Measurements from ENCODE around the gene GRK2. TPM values are rescaled to one million over a fixed set of nuclear protein-coding genes. Genes with fewer than 3 reads are reported as not detected.

Gene GRK2
- total and polyA plus RNA-seq, 3 donors from 2014 or later, result 45.6 to 87.6 (median 64.3) TPM

DNA sequence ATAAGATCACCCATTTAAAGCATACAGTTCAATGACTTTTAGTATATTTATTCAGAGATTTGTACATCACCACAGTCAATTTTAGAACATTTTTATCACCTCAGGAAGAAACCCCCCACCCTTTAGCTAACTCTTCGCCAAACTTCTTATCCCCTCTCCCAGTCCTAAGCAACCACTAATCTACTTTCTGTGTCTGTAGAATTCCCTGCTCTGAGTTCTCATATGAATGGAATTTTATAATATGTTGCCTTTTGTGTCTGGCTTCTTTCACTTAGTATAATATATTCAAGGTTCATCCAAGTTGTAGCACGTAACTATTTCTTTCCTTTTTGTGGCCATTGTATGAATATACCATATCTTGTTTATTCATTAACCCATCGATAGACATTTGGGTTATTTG, 26.4 kb downstream of the GRK2 start:
- Histone ChIP-seq H3K27me3 (no peaks in the 10 kb centered on the region), H3K9me3 (no peaks in the 10 kb centered on the region), H3K4me3 (no peak overlapping the region), H3K4me1 (peaks cover 14% of the 10 kb centered on the region), H3K27ac (no peak overlapping the region), H3K36me3 (ENCODE audit: low read depth, missing control alignments) (no peaks in the 10 kb centered on the region)
- TF ChIP-seq, protein P1, sequence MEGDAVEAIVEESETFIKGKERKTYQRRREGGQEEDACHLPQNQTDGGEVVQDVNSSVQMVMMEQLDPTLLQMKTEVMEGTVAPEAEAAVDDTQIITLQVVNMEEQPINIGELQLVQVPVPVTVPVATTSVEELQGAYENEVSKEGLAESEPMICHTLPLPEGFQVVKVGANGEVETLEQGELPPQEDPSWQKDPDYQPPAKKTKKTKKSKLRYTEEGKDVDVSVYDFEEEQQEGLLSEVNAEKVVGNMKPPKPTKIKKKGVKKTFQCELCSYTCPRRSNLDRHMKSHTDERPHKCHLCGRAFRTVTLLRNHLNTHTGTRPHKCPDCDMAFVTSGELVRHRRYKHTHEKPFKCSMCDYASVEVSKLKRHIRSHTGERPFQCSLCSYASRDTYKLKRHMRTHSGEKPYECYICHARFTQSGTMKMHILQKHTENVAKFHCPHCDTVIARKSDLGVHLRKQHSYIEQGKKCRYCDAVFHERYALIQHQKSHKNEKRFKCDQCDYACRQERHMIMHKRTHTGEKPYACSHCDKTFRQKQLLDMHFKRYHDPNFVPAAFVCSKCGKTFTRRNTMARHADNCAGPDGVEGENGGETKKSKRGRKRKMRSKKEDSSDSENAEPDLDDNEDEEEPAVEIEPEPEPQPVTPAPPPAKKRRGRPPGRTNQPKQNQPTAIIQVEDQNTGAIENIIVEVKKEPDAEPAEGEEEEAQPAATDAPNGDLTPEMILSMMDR (IDR thresholded peaks at IDR 0.05), result no peak
- TF ChIP-seq POLR2A (IDR thresholded peaks at IDR 0.05), result no peak
- no peak for DNase-seq
- intact Hi-C loops (cut with DNase I; ENCODE audit: low total_unique reads), result no loop called here
- WGBS, 2 donors, result 48 to 51% methylated on average over 3 of the region's 3 CpGs

DNA sequence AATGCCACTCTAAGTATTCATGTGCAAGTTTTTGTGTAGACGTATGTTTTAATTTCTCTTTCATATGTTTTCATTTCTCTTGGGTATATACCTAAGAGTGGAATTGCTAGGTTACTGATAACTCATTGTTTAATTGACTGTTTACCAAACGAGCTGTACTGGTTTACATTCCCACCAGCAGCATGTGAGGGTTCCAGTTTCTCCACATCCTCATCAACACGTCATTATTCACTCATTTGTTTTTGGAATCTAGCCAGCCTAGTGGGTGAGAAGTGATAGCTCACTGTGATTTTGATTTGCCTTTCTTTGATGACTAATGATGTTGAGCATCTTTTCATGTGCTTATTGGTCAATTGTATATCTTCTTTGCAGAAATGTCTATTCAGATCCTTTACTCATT, 26.8 kb downstream of the GRK2 start:
- 66 to 72% methylated on average over 3 of the region's 3 CpGs for WGBS, 2 donors
- no peaks in the 10 kb centered on the region for H3K36me3 ChIP-seq (ENCODE audit: low read depth, missing control alignments)
- TF ChIP-seq, protein P1 (IDR thresholded peaks at IDR 0.05), result no peak
- TF ChIP-seq POLR2A (IDR thresholded peaks at IDR 0.05), result no peak
- DNase-seq, result no peak
- H3K27ac ChIP-seq, result no peak overlapping the region
- no peaks in the 10 kb centered on the region for H3K27me3 ChIP-seq
- H3K4me1 ChIP-seq, result peaks cover 10% of the 10 kb centered on the region
- H3K4me3 ChIP-seq, result no peak overlapping the region
- no peaks in the 10 kb centered on the region for H3K9me3 ChIP-seq
- intact Hi-C loops (cut with DNase I; ENCODE audit: low total_unique reads), result no loop called here

DNA sequence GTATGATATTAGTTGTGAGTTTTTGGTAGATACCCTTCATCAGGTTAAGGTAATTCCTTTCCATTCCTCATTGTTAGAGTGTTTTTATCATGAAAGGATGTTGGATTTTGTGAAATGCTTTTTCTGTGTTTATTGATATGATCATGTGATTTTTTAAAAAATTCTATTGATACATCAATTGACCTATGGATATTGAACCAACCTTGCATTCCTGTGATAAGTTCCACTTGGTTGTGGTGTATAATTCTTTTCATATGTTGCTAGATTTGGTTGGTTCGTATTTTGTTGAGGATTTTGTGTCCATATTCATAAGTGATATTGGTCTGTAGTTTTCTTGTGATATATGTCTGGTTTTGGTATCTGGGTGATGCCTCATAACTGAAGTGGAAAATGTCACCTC, 29.6 kb downstream of the GRK2 start:
- intact Hi-C loops (cut with DNase I; ENCODE audit: low total_unique reads), result no loop called here
- H3K36me3 ChIP-seq (ENCODE audit: low read depth, missing control alignments), result no peaks in the 10 kb centered on the region

DNA sequence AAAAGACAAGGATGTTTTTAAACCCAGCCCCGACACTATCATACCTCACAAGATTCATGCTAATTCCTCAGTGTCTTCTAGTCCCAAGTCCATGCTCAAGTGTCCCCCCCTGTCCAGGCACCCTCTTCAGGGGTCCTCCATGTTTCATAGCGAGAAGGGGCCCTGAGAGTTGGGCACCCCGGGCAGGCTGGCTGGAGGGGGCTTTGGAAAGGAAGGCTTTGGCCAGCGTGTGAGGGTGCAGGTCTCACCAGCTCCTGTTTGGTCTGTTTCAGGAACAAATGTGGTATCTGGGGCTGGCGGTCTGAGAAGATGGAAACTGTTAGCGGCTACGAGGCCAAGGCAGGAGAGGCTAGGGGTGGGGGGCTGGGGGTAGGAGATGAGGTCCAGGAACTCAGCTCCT, 32.5 kb downstream of the GRK2 start:
- 96% methylated on average over 7 of the region's 7 CpGs for WGBS, 2 donors
- TF ChIP-seq, protein P1 (IDR thresholded peaks at IDR 0.05), result no peak
- no peak for TF ChIP-seq POLR2A (IDR thresholded peaks at IDR 0.05)
- intact Hi-C loops (cut with DNase I; ENCODE audit: low total_unique reads), result no loop called here
- DNase-seq, result no peak
- H3K4me1 ChIP-seq, result peaks cover 11% of the 10 kb centered on the region
- no peaks in the 10 kb centered on the region for H3K9me3 ChIP-seq
- H3K27ac ChIP-seq, result no peak overlapping the region
- no peaks in the 10 kb centered on the region for H3K27me3 ChIP-seq
- H3K36me3 ChIP-seq (ENCODE audit: low read depth, missing control alignments), result no peaks in the 10 kb centered on the region
- no peak overlapping the region for H3K4me3 ChIP-seq

More for the DNA sequence above, 29.6 kb downstream of the GRK2 start:
- WGBS, 2 donors, result 97 to 100% methylated on average over 1 of the region's 1 CpG
- TF ChIP-seq, protein P1 (IDR thresholded peaks at IDR 0.05), result no peak
- TF ChIP-seq POLR2A (IDR thresholded peaks at IDR 0.05), result no peak
- Histone ChIP-seq H3K27me3 (no peaks in the 10 kb centered on the region), H3K9me3 (no peaks in the 10 kb centered on the region), H3K4me3 (no peak overlapping the region), H3K4me1 (no peaks in the 10 kb centered on the region), H3K27ac (no peak overlapping the region)
- DNase-seq, result no peak

DNA sequence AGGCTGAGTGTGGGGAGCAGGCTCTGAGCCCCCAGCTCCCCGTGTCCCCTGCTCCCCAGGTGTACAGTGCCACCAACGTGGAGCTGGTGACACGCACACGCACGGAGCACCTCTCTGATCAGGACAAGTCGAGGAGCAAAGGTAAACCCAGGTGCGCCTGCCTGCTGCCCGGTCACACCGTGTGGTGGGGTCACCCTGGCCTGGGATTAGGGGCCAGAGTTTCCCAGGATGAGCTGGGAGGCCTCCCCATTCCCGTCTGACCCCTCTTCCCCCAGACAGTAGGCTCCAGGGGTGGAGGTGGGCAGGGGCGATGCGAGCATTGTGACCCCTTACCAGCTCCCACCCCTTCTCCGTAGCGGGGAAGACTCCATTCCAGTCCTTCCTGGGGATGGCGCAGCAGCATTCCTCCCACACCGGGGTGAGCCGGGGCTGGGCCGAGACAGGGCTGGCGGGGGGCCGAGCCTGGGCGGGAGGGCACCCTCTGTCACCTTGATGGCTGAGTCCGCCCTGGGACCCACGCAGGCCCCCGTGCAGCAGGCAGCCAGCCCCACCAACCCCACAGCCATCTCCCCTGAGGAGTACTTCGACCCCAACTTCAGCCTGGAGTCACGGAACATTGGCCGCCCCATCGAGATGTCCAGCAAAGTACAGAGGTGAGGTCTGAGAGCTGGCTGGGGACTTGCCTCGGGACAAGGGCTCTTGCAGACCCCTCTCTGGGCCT, 33.4 kb downstream of the GRK2 start:
- DNase-seq, result no peak
- no peak overlapping the region for H3K4me3 ChIP-seq
- WGBS, 2 donors, result 92 to 95% methylated on average over 10 to 29 of the region's 29 CpGs
- H3K27ac ChIP-seq, result no peak overlapping the region
- no peaks in the 10 kb centered on the region for H3K27me3 ChIP-seq
- TF ChIP-seq POLR2A (IDR thresholded peaks at IDR 0.05), result no peak
- TF ChIP-seq, protein P1 (IDR thresholded peaks at IDR 0.05), result no peak
- H3K4me1 ChIP-seq, result peaks cover 20% of the 10 kb centered on the region
- intact Hi-C loops (cut with DNase I; ENCODE audit: low total_unique reads), result no loop called here
- H3K9me3 ChIP-seq, result no peaks in the 10 kb centered on the region
- no peaks in the 10 kb centered on the region for H3K36me3 ChIP-seq (ENCODE audit: low read depth, missing control alignments)

Measured in testis (tissue), 3 donors.